Measurements from ENCODE around the gene SDK2.

DNA sequence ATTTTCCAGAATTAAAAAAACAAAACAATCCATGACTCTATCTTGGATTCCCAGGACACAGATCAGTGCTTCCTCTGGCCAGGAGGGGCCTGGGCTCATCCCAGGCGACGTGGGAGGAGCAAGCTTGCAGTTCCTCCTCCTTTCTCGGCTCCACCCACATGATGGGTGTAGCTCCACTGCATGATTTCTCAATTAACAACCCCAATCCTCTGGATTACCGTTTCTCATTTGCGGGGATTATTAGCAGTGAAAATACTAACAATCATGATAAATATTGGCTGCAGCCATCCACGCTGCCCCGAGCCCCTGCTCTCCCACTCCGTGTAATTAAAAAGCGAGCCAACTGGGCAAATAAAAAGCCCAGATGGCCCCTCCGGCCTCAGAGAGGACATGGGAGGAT is 46.4 kb upstream of the SDK2 start:
- TF ChIP-seq, protein P1, sequence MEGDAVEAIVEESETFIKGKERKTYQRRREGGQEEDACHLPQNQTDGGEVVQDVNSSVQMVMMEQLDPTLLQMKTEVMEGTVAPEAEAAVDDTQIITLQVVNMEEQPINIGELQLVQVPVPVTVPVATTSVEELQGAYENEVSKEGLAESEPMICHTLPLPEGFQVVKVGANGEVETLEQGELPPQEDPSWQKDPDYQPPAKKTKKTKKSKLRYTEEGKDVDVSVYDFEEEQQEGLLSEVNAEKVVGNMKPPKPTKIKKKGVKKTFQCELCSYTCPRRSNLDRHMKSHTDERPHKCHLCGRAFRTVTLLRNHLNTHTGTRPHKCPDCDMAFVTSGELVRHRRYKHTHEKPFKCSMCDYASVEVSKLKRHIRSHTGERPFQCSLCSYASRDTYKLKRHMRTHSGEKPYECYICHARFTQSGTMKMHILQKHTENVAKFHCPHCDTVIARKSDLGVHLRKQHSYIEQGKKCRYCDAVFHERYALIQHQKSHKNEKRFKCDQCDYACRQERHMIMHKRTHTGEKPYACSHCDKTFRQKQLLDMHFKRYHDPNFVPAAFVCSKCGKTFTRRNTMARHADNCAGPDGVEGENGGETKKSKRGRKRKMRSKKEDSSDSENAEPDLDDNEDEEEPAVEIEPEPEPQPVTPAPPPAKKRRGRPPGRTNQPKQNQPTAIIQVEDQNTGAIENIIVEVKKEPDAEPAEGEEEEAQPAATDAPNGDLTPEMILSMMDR (IDR thresholded peaks at IDR 0.05) = no peak
- TF ChIP-seq EP300 (IDR thresholded peaks at IDR 0.05) = no peak
